HFFc6 (cell line): Measurements from ENCODE around the gene C2orf92. TPM values are rescaled to one million over a fixed set of nuclear protein-coding genes. Genes with fewer than 3 reads are reported as not detected.

Experiments used
- DNase-seq: peaks from one replicate; pipeline ENCODE4 v3.0.0-alpha.2; 2018
- H3K27ac Mint-ChIP-seq: 2 replicates; pipeline ENCODE4 v1.8.0; 2020; ENCODE audit warnings: mild to moderate bottlenecking, mixed read lengths
- H3K27me3 Mint-ChIP-seq: 2 replicates; pipeline ENCODE4 v1.8.0; 2021; ENCODE audit warnings: mild to moderate bottlenecking, moderate library complexity, mixed read lengths; ENCODE audit not compliant: insufficient read depth
- H3K36me3 Mint-ChIP-seq: 2 replicates; pipeline ENCODE4 v1.8.0; 2021; ENCODE audit warnings: low read depth, mixed read lengths
- H3K4me1 Mint-ChIP-seq: 2 replicates; pipeline ENCODE4 v1.8.0; 2020; ENCODE audit warnings: low read depth, mixed read lengths
- H3K4me3 Mint-ChIP-seq: 2 replicates; pipeline ENCODE4 v1.8.0; 2020; ENCODE audit warnings: mild to moderate bottlenecking, moderate library complexity, mixed read lengths
- H3K9me3 Mint-ChIP-seq: 2 replicates; pipeline ENCODE4 v1.8.0; 2020; ENCODE audit warnings: mild to moderate bottlenecking, mixed read lengths
- total RNA-seq, 6 experiments: library from RNA; stranded (reverse); fragmentation: NEBNext Ultra II Directional; extraction: Animal tissue kit (Norgen Biotek cat#: 25700); gene quantifications; 2 replicates in 1 of 6; 3 replicates in 5 of 6; pipeline ENCODE4 v1.2.3, GENCODE V29; 2021
- TF ChIP-seq, protein P1 (sequence below): fragments of 200-600 bp; sonication (generic); IDR thresholded peaks from 2 replicates; pipeline ENCODE4 v1.5.0; 2021; ENCODE audit warnings: antibody characterized with exemption, mild to moderate bottlenecking

The C2orf92 gene
- total RNA-seq, 6 experiments from 2014 or later = 0.88 to 2.6 (median 1.2) TPM

DNA sequence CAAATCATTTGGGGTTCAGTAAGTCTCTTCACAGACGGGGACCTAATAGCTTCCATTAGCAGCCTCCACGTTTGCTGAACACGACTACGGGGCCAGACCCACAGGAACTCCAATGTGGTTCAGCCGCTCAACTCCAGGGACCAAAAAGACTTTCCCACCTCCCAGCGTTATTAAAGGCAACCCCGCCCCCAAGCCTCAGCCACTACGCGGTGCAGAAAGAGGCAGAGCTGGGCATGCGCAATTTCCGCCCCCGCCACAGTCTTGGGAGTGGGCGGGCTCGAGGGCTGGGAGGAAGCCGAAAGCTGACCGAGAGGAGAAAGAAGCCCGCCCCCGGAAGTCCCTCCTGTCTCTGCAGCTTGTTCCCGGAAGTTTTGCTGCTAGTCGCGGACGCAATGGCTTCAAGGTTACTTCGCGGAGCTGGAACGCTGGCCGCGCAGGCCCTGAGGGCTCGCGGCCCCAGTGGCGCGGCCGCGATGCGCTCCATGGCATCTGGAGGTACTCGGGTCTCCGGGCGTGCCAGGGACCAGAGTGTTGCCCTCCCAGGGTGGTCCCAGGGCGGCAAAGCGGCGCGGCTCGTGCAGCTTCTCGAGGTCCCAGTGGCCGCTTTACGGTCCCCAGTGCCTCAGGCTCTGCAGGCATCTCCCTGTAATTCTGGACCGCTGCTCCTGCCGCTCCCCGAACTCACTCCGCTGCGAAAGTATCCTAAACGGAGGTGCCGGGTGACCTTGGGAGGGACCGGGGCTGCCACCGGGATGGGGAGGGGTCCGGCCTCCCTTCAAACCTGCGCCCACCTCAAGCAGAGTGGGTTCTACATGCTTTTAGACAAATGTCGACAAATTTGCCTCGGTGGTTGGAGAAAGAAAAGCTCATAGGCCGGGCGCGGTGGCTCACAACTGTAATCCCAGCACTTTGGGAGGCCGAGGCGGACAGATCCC, 23.6 kb upstream of the C2orf92 start, which contains the start of gene COX5B:
TSS of gene COX5B (plus strand) at position 368 of the 935 bp plus-strand sequence. CDS start at position 393, 25 bp downstream.
- Mint-ChIP-seq H3K36me3 (peaks cover 25% of the 10 kb centered on the region), H3K9me3 (no peaks in the 10 kb centered on the region), H3K4me1 (peaks cover 19% of the 10 kb centered on the region), H3K27ac (peak within 1 kb of the TSS; percentile 90), H3K27me3 (no peaks in the 10 kb centered on the region; the same call in 1 of the 2 replicates), H3K4me3 (peak within 1 kb of the TSS; percentile 91)
- DNase-seq = peak; percentile 96
- TF ChIP-seq, protein P1, sequence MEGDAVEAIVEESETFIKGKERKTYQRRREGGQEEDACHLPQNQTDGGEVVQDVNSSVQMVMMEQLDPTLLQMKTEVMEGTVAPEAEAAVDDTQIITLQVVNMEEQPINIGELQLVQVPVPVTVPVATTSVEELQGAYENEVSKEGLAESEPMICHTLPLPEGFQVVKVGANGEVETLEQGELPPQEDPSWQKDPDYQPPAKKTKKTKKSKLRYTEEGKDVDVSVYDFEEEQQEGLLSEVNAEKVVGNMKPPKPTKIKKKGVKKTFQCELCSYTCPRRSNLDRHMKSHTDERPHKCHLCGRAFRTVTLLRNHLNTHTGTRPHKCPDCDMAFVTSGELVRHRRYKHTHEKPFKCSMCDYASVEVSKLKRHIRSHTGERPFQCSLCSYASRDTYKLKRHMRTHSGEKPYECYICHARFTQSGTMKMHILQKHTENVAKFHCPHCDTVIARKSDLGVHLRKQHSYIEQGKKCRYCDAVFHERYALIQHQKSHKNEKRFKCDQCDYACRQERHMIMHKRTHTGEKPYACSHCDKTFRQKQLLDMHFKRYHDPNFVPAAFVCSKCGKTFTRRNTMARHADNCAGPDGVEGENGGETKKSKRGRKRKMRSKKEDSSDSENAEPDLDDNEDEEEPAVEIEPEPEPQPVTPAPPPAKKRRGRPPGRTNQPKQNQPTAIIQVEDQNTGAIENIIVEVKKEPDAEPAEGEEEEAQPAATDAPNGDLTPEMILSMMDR = no peak

GRCh38 chr2:97646977-97647376, 22.5 kb upstream of the C2orf92 start:
- H3K4me1 Mint-ChIP-seq = peaks cover 19% of the 10 kb centered on the region
- H3K9me3 Mint-ChIP-seq = no peaks in the 10 kb centered on the region
- H3K27ac Mint-ChIP-seq = peak overlapping the region; percentile 90
- peak overlapping the region; percentile 91 for H3K4me3 Mint-ChIP-seq
- H3K36me3 Mint-ChIP-seq = peaks cover 25% of the 10 kb centered on the region
- TF ChIP-seq, protein P1 = no peak
- no peak for DNase-seq
- H3K27me3 Mint-ChIP-seq = no peaks in the 10 kb centered on the region; the same call in none of the 2 replicates

GRCh38 chr2:97651114-97651513, 18.4 kb upstream of the C2orf92 start:
- no peaks in the 10 kb centered on the region; the same call in 1 of the 2 replicates for H3K27me3 Mint-ChIP-seq
- TF ChIP-seq, protein P1 = no peak
- peak overlapping the region; percentile 19; the same call in 1 of the 2 replicates for H3K27ac Mint-ChIP-seq
- DNase-seq = no peak
- peaks cover 9% of the 10 kb centered on the region for H3K9me3 Mint-ChIP-seq
- H3K36me3 Mint-ChIP-seq = peaks cover 59% of the 10 kb centered on the region
- no peak overlapping the region for H3K4me3 Mint-ChIP-seq
- H3K4me1 Mint-ChIP-seq = peaks cover 10% of the 10 kb centered on the region

GRCh38 chr2:97653473-97653872, 16.0 kb upstream of the C2orf92 start:
- Mint-ChIP-seq H3K4me1 (no peaks in the 10 kb centered on the region), H3K9me3 (peaks cover 9% of the 10 kb centered on the region)

GRCh38 chr2:97653874-97654273, 15.6 kb upstream of the C2orf92 start:
- no peak for DNase-seq
- Mint-ChIP-seq H3K36me3 (peaks cover 48% of the 10 kb centered on the region), H3K9me3 (peaks cover 9% of the 10 kb centered on the region), H3K27me3 (peaks cover 6% of the 10 kb centered on the region), H3K4me3 (no peak overlapping the region), H3K4me1 (no peaks in the 10 kb centered on the region), H3K27ac (no peak overlapping the region)
- TF ChIP-seq, protein P1 = no peak

More at GRCh38 chr2:97653473-97653872, 16.0 kb upstream of the C2orf92 start:
- TF ChIP-seq, protein P1 = no peak
- Mint-ChIP-seq H3K4me3 (no peak overlapping the region), H3K36me3 (peaks cover 51% of the 10 kb centered on the region), H3K27me3 (peaks cover 5% of the 10 kb centered on the region), H3K27ac (no peak overlapping the region)
- DNase-seq = no peak
